OCI-LY7 (cell line): ENCODE results near the gene SLC16A2. TPM values are rescaled to one million over a fixed set of nuclear protein-coding genes. Genes with fewer than 3 reads are reported as not detected.

Experiments used
- BruUV-seq: library from RNA; stranded (reverse); fragments of 400-500 nt; replicated peaks from 2 replicates; lab custom pipeline; 2021; lab: Mats Ljungman, UMichigan
- CTCF ChIA-PET: fragments of 300-600 bp; sonication (Branson Sonifier 250); formaldehyde crosslinking; loops from one replicate; lab custom pipeline; 2022; ENCODE audit warnings: antibody characterized with exemption; ENCODE audit not compliant: unreplicated experiment; lab: Charles Lee
- POLR2A ChIA-PET: fragments of 300-600 bp; sonication (Branson Sonifier 250); formaldehyde crosslinking; loops from one replicate; lab custom pipeline; 2022; ENCODE audit warnings: antibody characterized with exemption; lab: Charles Lee
- DNase-seq: peaks from one replicate; pipeline ENCODE4 v3.0.0-alpha.2; 2015; ENCODE audit warnings: low spot score
- H2AFZ ChIP-seq: fragments of 200-600 bp; sonication (generic), shearing (Covaris generic); 2 replicates; pipeline ENCODE4 v1.6.1; 2014; ENCODE audit warnings: mild to moderate bottlenecking, antibody characterized with exemption, low read length, moderate library complexity
- H3K27ac ChIP-seq: fragments of 200-600 bp; sonication (generic); 2 replicates; pipeline ENCODE4 v1.5.1; 2014; ENCODE audit warnings: mixed run types, low read depth, mild to moderate bottlenecking, moderate library complexity, low read length, inconsistent platforms; ENCODE audit not compliant: poor library complexity, severe bottlenecking
- H3K36me3 ChIP-seq: fragments of 200-600 bp; sonication (generic); 2 replicates; pipeline ENCODE4 v1.6.1; 2014; ENCODE audit warnings: mild to moderate bottlenecking, antibody characterized with exemption, low read length, moderate library complexity, mixed read lengths; ENCODE audit not compliant: insufficient read depth
- H3K4me1 ChIP-seq: fragments of 200-600 bp; sonication (generic); 2 replicates; pipeline ENCODE4 v1.5.1; 2014; ENCODE audit warnings: mild to moderate bottlenecking, low read length; ENCODE audit not compliant: insufficient read depth, poor library complexity, severe bottlenecking
- H3K4me2 ChIP-seq: fragments of 200-600 bp; sonication (generic); 2 replicates; pipeline ENCODE4 v1.6.1; 2014; ENCODE audit warnings: mild to moderate bottlenecking, low read length
- H3K4me3 ChIP-seq: fragments of 200-600 bp; sonication (generic); 2 replicates; pipeline ENCODE4 v1.5.1; 2014; ENCODE audit warnings: mild to moderate bottlenecking, low read depth, low read length; ENCODE audit not compliant: poor library complexity, severe bottlenecking
- H3K79me2 ChIP-seq: fragments of 200-600 bp; sonication (generic); 2 replicates; pipeline ENCODE4 v1.6.1; 2016; ENCODE audit warnings: low read depth, mild to moderate bottlenecking, low read length, moderate library complexity, mixed read lengths; ENCODE audit not compliant: insufficient read depth
- H3K9me2 ChIP-seq: fragments of 200-600 bp; sonication (generic); 2 replicates; pipeline ENCODE4 v1.6.1; 2016; ENCODE audit warnings: mild to moderate bottlenecking, low read length, mixed read lengths; ENCODE audit not compliant: insufficient read depth
- H3K9me3 ChIP-seq: fragments of 200-600 bp; sonication (generic); 2 replicates; pipeline ENCODE4 v1.6.1; 2014; ENCODE audit warnings: mild to moderate bottlenecking, mixed run types, low read length, mixed read lengths
- H4K20me1 ChIP-seq: fragments of 200-600 bp; sonication (generic); 2 replicates; pipeline ENCODE4 v1.6.1; 2014; ENCODE audit warnings: mild to moderate bottlenecking, antibody characterized with exemption, low read length, moderate library complexity, mixed read lengths; ENCODE audit not compliant: insufficient read depth
- CTCF ChIP-seq: fragments of 200-600 bp; sonication (generic); conservative IDR thresholded peaks from 2 replicates; pipeline ENCODE4 v1.5.1; 2014; ENCODE audit warnings: mild to moderate bottlenecking, antibody characterized with exemption, low read length, moderate library complexity, mixed read lengths
- EZH2phosphoT487 ChIP-seq: fragments of 200-600 bp; sonication (generic); IDR thresholded peaks from 2 replicates; pipeline ENCODE4 v1.6.1; 2018; ENCODE audit warnings: low read depth, borderline replicate concordance, mild to moderate bottlenecking, mixed run types, antibody characterized with exemption, low read length, moderate library complexity, mixed read lengths
- intact Hi-C: fragments of 100-400 bp; cut with micrococcal nuclease; formaldehyde crosslinking; loops from one replicate; pipeline ENCODE4 v1.10.0; 2022; ENCODE audit not compliant: unreplicated experiment
- total RNA-seq, 2 experiments: library from RNA; depleted of rRNA in 1 of 2; stranded (reverse); fragments of >200 nt in 1 of 2; shearing (Covaris generic) in 1 of 2; gene quantifications; 2 replicates each; pipeline ENCODE4 v1.2.3, GENCODE V29; 2014 to 2022

The SLC16A2 gene
- total RNA-seq, 2 experiments from 2014 or later = not detected

- H3K4me2 ChIP-seq = no peak overlapping the region
- no peaks in the 10 kb centered on the region for H3K36me3 ChIP-seq
- H2AFZ ChIP-seq = no peak overlapping the region
- H4K20me1 ChIP-seq = no peaks in the 10 kb centered on the region
- no peaks in the 10 kb centered on the region for H3K79me2 ChIP-seq
- no peak overlapping the region for H3K27ac ChIP-seq
- intact Hi-C loops = no loop called here
- no peaks in the 10 kb centered on the region for H3K9me3 ChIP-seq
- ChIA-PET CTCF (no interaction called here), POLR2A (no interaction called here)
- DNase-seq = no peak
- no peak overlapping the region for H3K4me3 ChIP-seq
- no TSS peak for BruUV-seq
- H3K4me1 ChIP-seq = no peaks in the 10 kb centered on the region
- TF ChIP-seq EZH2phosphoT487 (no peak), CTCF (no peak)
- no peaks in the 10 kb centered on the region for H3K9me2 ChIP-seq
These were observed 106.1 kb downstream of the SLC16A2 start for GRCh38 chrX:74527350-74527749.

GRCh38 chrX:74529311-74529710 lies 108.0 kb downstream of the SLC16A2 start:
- CTCF ChIA-PET = no interaction called here
- H3K4me2 ChIP-seq = no peak overlapping the region

More at GRCh38 chrX:74529311-74529710, 108.0 kb downstream of the SLC16A2 start:
- Histone ChIP-seq H3K4me3 (no peak overlapping the region), H3K36me3 (no peaks in the 10 kb centered on the region), H3K4me1 (no peaks in the 10 kb centered on the region), H3K9me3 (no peaks in the 10 kb centered on the region), H3K27ac (no peak overlapping the region), H3K79me2 (no peaks in the 10 kb centered on the region), H4K20me1 (no peaks in the 10 kb centered on the region), H2AFZ (no peak overlapping the region), H3K9me2 (no peaks in the 10 kb centered on the region)
- intact Hi-C loops = no loop called here
- TF ChIP-seq CTCF (no peak), EZH2phosphoT487 (no peak)
- BruUV-seq = no TSS peak
- POLR2A ChIA-PET = no interaction called here
- DNase-seq = no peak
